ENCODE results near the gene TMPRSS4. TPM values are rescaled to one million over a fixed set of nuclear protein-coding genes. Genes with fewer than 3 reads are reported as not detected.

Gene TMPRSS4
- total and polyA plus RNA-seq, 2 experiments from 2014 or later, result 0.10 to 0.58 TPM

GRCh38 chr11:118067006-118067405 is 9.9 kb upstream of the TMPRSS4 start:
- no peak for DNase-seq (ENCODE audit: low spot score)
- H3K27ac ChIP-seq (ENCODE audit: low read depth), result no peak overlapping the region
- no peaks in the 10 kb centered on the region for H3K4me1 ChIP-seq (ENCODE audit: insufficient read depth)
- ATAC-seq, result no peak
- H3K4me2 ChIP-seq, result no peak overlapping the region
- Mint-ChIP-seq H3K9me3 (no peaks in the 10 kb centered on the region), H3K36me3 (ENCODE audit: low read depth) (no peaks in the 10 kb centered on the region), H3K4me3 (no peak overlapping the region), H3K4me1 (peaks cover 3% of the 10 kb centered on the region), H3K27me3 (ENCODE audit: insufficient read depth, low read depth, poor library complexity) (peaks cover 6% of the 10 kb centered on the region), H3K27ac (no peak overlapping the region)
- H3K4me3 ChIP-seq, result no peak overlapping the region
- no peaks in the 10 kb centered on the region for H3K36me3 ChIP-seq (ENCODE audit: insufficient read depth)
- no peaks in the 10 kb centered on the region for H4K20me1 ChIP-seq (replicated peaks; ENCODE audit: insufficient read depth)
- H3K79me2 ChIP-seq (replicated peaks; ENCODE audit: insufficient read depth), result no peaks in the 10 kb centered on the region
- TF ChIP-seq CREB1 (CRISPR knock-in tag; IDR thresholded peaks at IDR 0.05; ENCODE audit: low read depth) (no peak), ETS1 (IDR thresholded peaks at IDR 0.05) (no peak), ZNF114 (CRISPR knock-in tag; IDR thresholded peaks at IDR 0.05) (no peak), NANOG (IDR thresholded peaks at IDR 0.05; ENCODE audit: borderline replicate concordance) (no peak), REST (IDR thresholded peaks at IDR 0.05; ENCODE audit: unreplicated experiment) (no peak), JUNB (IDR thresholded peaks at IDR 0.05; ENCODE audit: unreplicated experiment) (no peak), ZNF331 (CRISPR knock-in tag; IDR thresholded peaks at IDR 0.05; ENCODE audit: low read depth) (no peak)
- no peaks in the 10 kb centered on the region for H3K27me3 ChIP-seq (ENCODE audit: insufficient read depth)
- no peaks in the 10 kb centered on the region for H3F3A ChIP-seq (replicated peaks; ENCODE audit: low read depth)
- H2AFZ ChIP-seq, result no peak overlapping the region
- 0 out of 2 replicates have a peak, but pooled peaks cover 4% of the 10 kb centered on the region for H3K9me2 ChIP-seq (ENCODE audit: insufficient read depth)

- Histone ChIP-seq H3K79me2 (replicated peaks; ENCODE audit: insufficient read depth) (no peaks in the 10 kb centered on the region), H3F3A (replicated peaks; ENCODE audit: low read depth) (no peaks in the 10 kb centered on the region), H3K4me2 (no peak overlapping the region), H3K9me2 (ENCODE audit: insufficient read depth) (no peaks in the 10 kb centered on the region), H3K4me3 (no peak overlapping the region), H3K36me3 (ENCODE audit: insufficient read depth) (no peaks in the 10 kb centered on the region), H3K4me1 (ENCODE audit: insufficient read depth) (no peaks in the 10 kb centered on the region), H4K20me1 (replicated peaks; ENCODE audit: insufficient read depth) (no peaks in the 10 kb centered on the region), H3K27ac (ENCODE audit: low read depth) (no peak overlapping the region), H2AFZ (peak overlapping the region; percentile 87; the same call in 1 of the 2 replicates), H3K27me3 (ENCODE audit: insufficient read depth) (no peaks in the 10 kb centered on the region)
- Mint-ChIP-seq H3K27me3 (ENCODE audit: insufficient read depth, low read depth, poor library complexity) (peaks cover 6% of the 10 kb centered on the region), H3K4me1 (peaks cover 3% of the 10 kb centered on the region), H3K4me3 (no peak overlapping the region), H3K9me3 (no peaks in the 10 kb centered on the region), H3K27ac (no peak overlapping the region), H3K36me3 (ENCODE audit: low read depth) (no peaks in the 10 kb centered on the region)
- peak; percentile 80 for DNase-seq (ENCODE audit: low spot score)
- peak; percentile 91 for ATAC-seq
- TF ChIP-seq ZNF114 (CRISPR knock-in tag; IDR thresholded peaks at IDR 0.05) (no peak), REST (IDR thresholded peaks at IDR 0.05; ENCODE audit: unreplicated experiment) (no peak), EZH2 (IDR thresholded peaks at IDR 0.05; ENCODE audit: low read depth, unreplicated experiment) (no peak)
These were observed 8.5 kb upstream of the TMPRSS4 start for GRCh38 chr11:118068206-118068944.
